Skeletal muscle satellite cell (primary cell): ENCODE results near the gene GRIA1.

Source experiments
- H3K27me3 ChIP-seq: 2 replicates; pipeline ENCODE4 v1.7.0; 2013; ENCODE audit warnings: low read length; ENCODE audit not compliant: control insufficient read depth, insufficient read depth
- H3K36me3 ChIP-seq: 2 replicates; pipeline ENCODE4 v1.7.0; 2013; ENCODE audit warnings: mild to moderate bottlenecking, control low read depth, low read length; ENCODE audit not compliant: insufficient read depth
- H3K4me1 ChIP-seq: 2 replicates; pipeline ENCODE4 v1.7.0; 2013; ENCODE audit warnings: low read length; ENCODE audit not compliant: control insufficient read depth, insufficient read depth
- H3K4me2 ChIP-seq: 2 replicates; pipeline ENCODE4 v1.7.0; 2013; ENCODE audit warnings: mild to moderate bottlenecking, low read length
- H3K4me3 ChIP-seq: 2 replicates; pipeline ENCODE4 v1.7.0; 2013; ENCODE audit warnings: low read length
- H3K9ac ChIP-seq: 2 replicates; pipeline ENCODE4 v1.7.0; 2013; ENCODE audit warnings: mild to moderate bottlenecking, low read depth, low read length, moderate library complexity
- H3K9me3 ChIP-seq: replicated peaks from 2 replicates; pipeline ENCODE4 v1.7.0; 2013; ENCODE audit warnings: mild to moderate bottlenecking, control low read depth, low read length

Gene GRIA1

GRCh38 chr5:153745778-153746395, 255.4 kb downstream of the GRIA1 start:
- Histone ChIP-seq H3K9ac (no peak overlapping the region), H3K4me2 (no peak overlapping the region), H3K27me3 (no peaks in the 10 kb centered on the region), H3K9me3 (no peaks in the 10 kb centered on the region), H3K4me3 (no peak overlapping the region), H3K4me1 (peaks cover 20% of the 10 kb centered on the region), H3K36me3 (no peaks in the 10 kb centered on the region)

GRCh38 chr5:153746440-153746839, 256.0 kb downstream of the GRIA1 start:
- Histone ChIP-seq H3K27me3 (no peaks in the 10 kb centered on the region), H3K4me1 (peaks cover 20% of the 10 kb centered on the region), H3K9ac (no peak overlapping the region), H3K36me3 (no peaks in the 10 kb centered on the region), H3K9me3 (no peaks in the 10 kb centered on the region), H3K4me2 (no peak overlapping the region), H3K4me3 (no peak overlapping the region)

- H3K4me3 ChIP-seq: no peak overlapping the region
- peaks cover 20% of the 10 kb centered on the region for H3K4me1 ChIP-seq
- H3K27me3 ChIP-seq: no peaks in the 10 kb centered on the region
- H3K9me3 ChIP-seq: no peaks in the 10 kb centered on the region
- H3K36me3 ChIP-seq: no peaks in the 10 kb centered on the region
- no peak overlapping the region for H3K9ac ChIP-seq
- H3K4me2 ChIP-seq: no peak overlapping the region
These were observed 258.4 kb downstream of the GRIA1 start for GRCh38 chr5:153748823-153749222.

GRCh38 chr5:153749960-153750359, 259.5 kb downstream of the GRIA1 start:
- no peak overlapping the region for H3K4me2 ChIP-seq
- H3K4me3 ChIP-seq: no peak overlapping the region
- H3K9ac ChIP-seq: no peak overlapping the region
- peaks cover 20% of the 10 kb centered on the region for H3K4me1 ChIP-seq
- no peaks in the 10 kb centered on the region for H3K9me3 ChIP-seq
- H3K27me3 ChIP-seq: no peaks in the 10 kb centered on the region
- no peaks in the 10 kb centered on the region for H3K36me3 ChIP-seq

- H3K4me1 ChIP-seq: peaks cover 12% of the 10 kb centered on the region
- H3K9me3 ChIP-seq: no peaks in the 10 kb centered on the region
- H3K4me3 ChIP-seq: no peak overlapping the region
- H3K4me2 ChIP-seq: no peak overlapping the region
- no peaks in the 10 kb centered on the region for H3K36me3 ChIP-seq
- H3K27me3 ChIP-seq: no peaks in the 10 kb centered on the region
- H3K9ac ChIP-seq: no peak overlapping the region
These were observed 260.8 kb downstream of the GRIA1 start for GRCh38 chr5:153751251-153751650.

- Histone ChIP-seq H3K9ac (no peak overlapping the region), H3K4me2 (no peak overlapping the region), H3K9me3 (no peaks in the 10 kb centered on the region), H3K4me1 (peaks cover 12% of the 10 kb centered on the region), H3K36me3 (no peaks in the 10 kb centered on the region), H3K27me3 (no peaks in the 10 kb centered on the region), H3K4me3 (no peak overlapping the region)
These were observed 262.4 kb downstream of the GRIA1 start for GRCh38 chr5:153752890-153753289.

GRCh38 chr5:153753645-153754432, 263.4 kb downstream of the GRIA1 start:
- Histone ChIP-seq H3K36me3 (no peaks in the 10 kb centered on the region), H3K9me3 (no peaks in the 10 kb centered on the region), H3K4me1 (peaks cover 12% of the 10 kb centered on the region), H3K27me3 (no peaks in the 10 kb centered on the region), H3K4me3 (no peak overlapping the region), H3K4me2 (no peak overlapping the region), H3K9ac (no peak overlapping the region)

GRCh38 chr5:153755913-153756500, 265.5 kb downstream of the GRIA1 start:
- no peak overlapping the region for H3K4me3 ChIP-seq
- H3K4me2 ChIP-seq: no peak overlapping the region
- no peaks in the 10 kb centered on the region for H3K9me3 ChIP-seq
- H3K4me1 ChIP-seq: no peaks in the 10 kb centered on the region
- no peaks in the 10 kb centered on the region for H3K27me3 ChIP-seq
- H3K36me3 ChIP-seq: no peaks in the 10 kb centered on the region
- no peak overlapping the region for H3K9ac ChIP-seq

- Histone ChIP-seq H3K9ac (no peak overlapping the region), H3K36me3 (no peaks in the 10 kb centered on the region), H3K9me3 (no peaks in the 10 kb centered on the region), H3K4me3 (no peak overlapping the region), H3K4me1 (no peaks in the 10 kb centered on the region), H3K27me3 (no peaks in the 10 kb centered on the region), H3K4me2 (no peak overlapping the region)
These were observed 266.1 kb downstream of the GRIA1 start for GRCh38 chr5:153756540-153756939.

GRCh38 chr5:153765987-153766386, 275.5 kb downstream of the GRIA1 start:
- Histone ChIP-seq H3K36me3 (no peaks in the 10 kb centered on the region), H3K9me3 (no peaks in the 10 kb centered on the region), H3K4me2 (no peak overlapping the region), H3K27me3 (no peaks in the 10 kb centered on the region), H3K4me3 (no peak overlapping the region), H3K4me1 (no peaks in the 10 kb centered on the region), H3K9ac (no peak overlapping the region)

GRCh38 chr5:153767221-153768188, 277.0 kb downstream of the GRIA1 start:
- Histone ChIP-seq H3K9ac (no peak overlapping the region), H3K36me3 (no peaks in the 10 kb centered on the region), H3K27me3 (no peaks in the 10 kb centered on the region), H3K9me3 (no peaks in the 10 kb centered on the region), H3K4me2 (no peak overlapping the region), H3K4me3 (no peak overlapping the region), H3K4me1 (no peaks in the 10 kb centered on the region)
